Ammon's horn (tissue), 1 donor: ENCODE results near the gene PPP4R4.

Experiments used
- DNase-seq: peaks from one replicate; pipeline ENCODE4 v3.0.0-alpha.2; 2016; ENCODE audit warnings: low spot score

PPP4R4 gene

GRCh38 chr14:94309721-94310120, 135.6 kb downstream of the PPP4R4 start:
- no peak for DNase-seq

GRCh38 chr14:94310248-94310647, 136.1 kb downstream of the PPP4R4 start:
- DNase-seq = no peak

- no peak for DNase-seq
Observed at GRCh38 chr14:94312481-94313246, 138.5 kb downstream of the PPP4R4 start.

GRCh38 chr14:94313991-94314655, 140.0 kb downstream of the PPP4R4 start:
- no peak for DNase-seq

GRCh38 chr14:94314890-94315289, 140.8 kb downstream of the PPP4R4 start:
- no peak for DNase-seq

DNA sequence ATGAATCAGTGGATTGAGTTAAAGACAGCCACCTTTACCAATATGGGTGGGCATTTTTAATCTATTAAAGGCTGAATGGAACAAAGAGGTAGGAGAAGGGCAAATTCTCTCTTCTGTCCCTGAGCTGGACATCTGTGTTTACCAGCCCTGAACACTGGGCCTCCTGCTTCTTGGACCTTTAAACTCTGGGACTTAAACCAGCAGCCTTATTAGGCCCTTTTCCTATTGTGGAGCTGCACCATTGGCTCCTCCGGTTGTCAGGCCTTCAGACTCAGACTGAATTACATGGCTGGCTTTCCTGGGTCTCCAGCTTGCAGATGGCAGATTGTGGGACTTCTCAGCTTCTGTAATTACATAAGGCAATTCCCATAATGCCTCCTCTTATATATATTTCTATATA, 142.6 kb downstream of the PPP4R4 start:
- no peak for DNase-seq

GRCh38 chr14:94317259-94317658, 143.1 kb downstream of the PPP4R4 start:
- no peak for DNase-seq

GRCh38 chr14:94320243-94320642, 146.1 kb downstream of the PPP4R4 start:
- DNase-seq = no peak

GRCh38 chr14:94321421-94322271, 147.5 kb downstream of the PPP4R4 start:
- DNase-seq = no peak

DNA sequence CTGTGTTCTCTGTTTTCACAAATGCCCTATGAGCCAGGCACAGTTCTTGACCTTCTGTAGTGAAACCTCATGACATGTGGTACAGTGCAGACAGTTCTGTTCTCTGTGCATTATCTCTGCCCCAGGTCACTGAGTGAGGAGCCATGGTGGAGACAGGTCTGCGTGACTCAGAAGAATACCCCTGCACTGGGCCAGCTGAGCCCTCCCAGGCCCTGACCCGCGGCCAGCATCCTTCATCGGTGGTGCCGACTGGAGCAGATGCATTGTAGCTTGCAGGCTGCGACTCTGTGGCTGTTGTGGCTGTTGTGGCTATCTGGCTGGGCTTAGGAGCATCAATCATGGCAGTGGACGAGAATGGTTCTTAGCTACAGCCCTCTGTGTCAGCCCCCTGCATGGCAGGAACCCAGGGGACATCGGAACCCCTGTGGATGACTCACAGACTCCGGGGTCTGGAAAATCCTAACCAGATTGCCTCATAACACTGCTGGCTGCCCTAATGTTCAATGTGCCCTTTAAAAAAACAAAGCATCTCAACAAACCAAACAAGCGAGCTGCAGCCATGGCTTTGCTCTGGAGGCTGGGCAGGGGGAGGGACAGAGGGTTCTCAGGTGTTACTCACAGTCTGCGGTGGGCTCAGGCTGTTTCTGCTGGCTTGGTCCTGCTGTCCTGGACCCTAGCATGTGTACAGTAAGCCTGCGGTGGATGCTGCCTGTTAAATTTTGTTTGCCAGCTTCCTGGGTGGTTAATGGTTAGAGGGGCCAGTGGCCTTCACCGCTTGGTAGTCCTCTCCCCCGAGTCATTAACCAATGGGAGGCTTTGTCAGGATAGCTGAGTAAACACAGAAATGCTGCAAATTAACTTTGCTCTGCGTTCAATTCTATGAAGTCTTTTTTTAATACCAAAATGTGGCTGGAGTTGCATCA, 148.8 kb downstream of the PPP4R4 start, which contains the start of gene SERPINA6:
SERPINA6 (minus strand) TSS at position 689 of the 923 bp plus-strand sequence. CDS start 8,688 bp downstream, outside the sequence.
- no peak for DNase-seq

DNA sequence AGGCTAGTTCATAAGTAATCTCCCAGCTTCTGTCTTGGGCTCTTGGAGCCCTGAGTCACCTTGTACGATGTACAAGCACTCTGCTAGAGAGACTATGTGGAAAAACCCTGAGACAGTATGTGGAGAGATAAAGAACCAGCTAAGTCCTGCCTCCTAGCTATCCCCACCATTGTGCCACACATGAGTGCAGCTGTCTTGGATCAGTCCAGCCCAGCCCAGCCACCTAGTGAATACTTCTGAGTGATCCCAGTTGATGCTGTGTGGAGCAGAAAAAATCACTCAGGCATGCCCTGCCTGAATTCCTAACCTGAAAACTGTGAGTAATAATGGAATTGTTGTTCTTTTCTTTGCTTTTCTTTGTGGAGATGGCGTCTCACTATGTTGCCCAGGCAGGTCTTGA, 154.1 kb downstream of the PPP4R4 start:
- DNase-seq = no peak
